CD4-positive, alpha-beta T cell treated with Interleukin-6 for 4 hours (primary cell): ENCODE results near the gene WDR12.
"Not testable (repeated sequence)": the region's sequence is repeated elsewhere in the genome, so short reads cannot be mapped to it uniquely, and the experiment has no call there.

Experiments used
- DNase-seq: peaks from one replicate; pipeline ENCODE4 v3.0.0-alpha.2; 2020; ENCODE audit warnings: mixed read lengths

WDR12 gene

GRCh38 chr2:202883987-202884675 lies 27.3 kb downstream of the WDR12 start:
- no peak for DNase-seq

GRCh38 chr2:202881570-202881969 lies 29.9 kb downstream of the WDR12 start:
- no peak for DNase-seq

- no peak for DNase-seq
Measured at GRCh38 chr2:202877699-202878098, 33.8 kb downstream of the WDR12 start.

GRCh38 chr2:202871300-202872141 lies 40.0 kb downstream of the WDR12 start, which contains the start of gene ICA1L:
Gene ICA1L (minus strand): TSS chr2:202871766. CDS start chr2:202829009, 42,757 bp downstream.
- DNase-seq: peak; percentile 56

GRCh38 chr2:202870431-202871299 lies 40.8 kb downstream of the WDR12 start:
- DNase-seq: peak; percentile 68

GRCh38 chr2:202861987-202862386 lies 49.5 kb downstream of the WDR12 start:
- DNase-seq: no peak

GRCh38 chr2:202858601-202859000 lies 52.9 kb downstream of the WDR12 start:
- DNase-seq: no peak

GRCh38 chr2:202849343-202849742 lies 62.1 kb downstream of the WDR12 start:
- DNase-seq: not testable (repeated sequence)

GRCh38 chr2:202848813-202849212 lies 62.7 kb downstream of the WDR12 start:
- DNase-seq: peak; percentile 16

GRCh38 chr2:202847693-202848524 lies 63.6 kb downstream of the WDR12 start:
- DNase-seq: no peak

GRCh38 chr2:202844656-202845055 lies 66.8 kb downstream of the WDR12 start:
- no peak for DNase-seq

- no peak for DNase-seq
Measured at GRCh38 chr2:202842690-202843089, 68.8 kb downstream of the WDR12 start.

- DNase-seq: no peak
Measured at GRCh38 chr2:202841090-202841867, 70.2 kb downstream of the WDR12 start.

GRCh38 chr2:202831242-202832220 lies 79.9 kb downstream of the WDR12 start:
- peak; percentile 41 for DNase-seq

- DNase-seq: no peak
Measured at GRCh38 chr2:202824901-202825300, 86.6 kb downstream of the WDR12 start.
